Measurements from ENCODE around the gene CTSG.

- TF ChIP-seq, protein P1, sequence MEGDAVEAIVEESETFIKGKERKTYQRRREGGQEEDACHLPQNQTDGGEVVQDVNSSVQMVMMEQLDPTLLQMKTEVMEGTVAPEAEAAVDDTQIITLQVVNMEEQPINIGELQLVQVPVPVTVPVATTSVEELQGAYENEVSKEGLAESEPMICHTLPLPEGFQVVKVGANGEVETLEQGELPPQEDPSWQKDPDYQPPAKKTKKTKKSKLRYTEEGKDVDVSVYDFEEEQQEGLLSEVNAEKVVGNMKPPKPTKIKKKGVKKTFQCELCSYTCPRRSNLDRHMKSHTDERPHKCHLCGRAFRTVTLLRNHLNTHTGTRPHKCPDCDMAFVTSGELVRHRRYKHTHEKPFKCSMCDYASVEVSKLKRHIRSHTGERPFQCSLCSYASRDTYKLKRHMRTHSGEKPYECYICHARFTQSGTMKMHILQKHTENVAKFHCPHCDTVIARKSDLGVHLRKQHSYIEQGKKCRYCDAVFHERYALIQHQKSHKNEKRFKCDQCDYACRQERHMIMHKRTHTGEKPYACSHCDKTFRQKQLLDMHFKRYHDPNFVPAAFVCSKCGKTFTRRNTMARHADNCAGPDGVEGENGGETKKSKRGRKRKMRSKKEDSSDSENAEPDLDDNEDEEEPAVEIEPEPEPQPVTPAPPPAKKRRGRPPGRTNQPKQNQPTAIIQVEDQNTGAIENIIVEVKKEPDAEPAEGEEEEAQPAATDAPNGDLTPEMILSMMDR (IDR thresholded peaks at IDR 0.05): no peak
- TF ChIP-seq POLR2A (IDR thresholded peaks at IDR 0.05): no peak
Observed at GRCh38 chr14:24613747-24614146, 37.7 kb upstream of the CTSG start.
